MM.1S (cell line): Measurements from ENCODE around the gene SIRPB2.

Source experiments
- CTCF ChIP-seq: fragments of 300-600 bp; sonication (generic); IDR thresholded peaks from 2 replicates; pipeline ENCODE4 v1.5.1; 2016; ENCODE audit warnings: antibody characterized with exemption, low read length, mixed read lengths
- EZH2 ChIP-seq: fragments of 300-600 bp; sonication (generic); optimal IDR thresholded peaks from 2 replicates; pipeline ENCODE3; 2017; ENCODE audit warnings: low read depth, mild to moderate bottlenecking, antibody characterized with exemption, low read length, mixed read lengths
- EZH2phosphoT487 ChIP-seq: fragments of 300-600 bp; sonication (generic); IDR thresholded peaks from 2 replicates; pipeline ENCODE4 v1.6.1; 2018; ENCODE audit warnings: antibody characterized with exemption, low read length

- TF ChIP-seq CTCF (no peak), EZH2 (no peak), EZH2phosphoT487 (no peak)
These were observed 17.4 kb upstream of the SIRPB2 start for GRCh38 chr20:1508574-1508973.
